GM21528 (cell line): ENCODE measurements around the gene SFRP2.

Experiments
- ATAC-seq: cut with Tn5 transposase; IDR thresholded peaks from one replicate; pipeline ENCODE4 v1.9.1; 2021; ENCODE audit warnings: mild to moderate bottlenecking, moderate library complexity; ENCODE audit not compliant: unreplicated experiment, low FRiP score

Gene SFRP2

GRCh38 chr4:153798901-153799693 is 10.2 kb upstream of the SFRP2 start:
- no peak for ATAC-seq

- ATAC-seq, result no peak
Measured at GRCh38 chr4:153798420-153798819, 9.5 kb upstream of the SFRP2 start.

GRCh38 chr4:153794006-153794405 is 5.1 kb upstream of the SFRP2 start:
- no peak for ATAC-seq

GRCh38 chr4:153792618-153793247 is 3.9 kb upstream of the SFRP2 start:
- ATAC-seq, result no peak

GRCh38 chr4:153791746-153792617 is 3.1 kb upstream of the SFRP2 start:
- ATAC-seq, result no peak

- ATAC-seq, result no peak
Measured at GRCh38 chr4:153790962-153791551, 2.2 kb upstream of the SFRP2 start.

- ATAC-seq, result no peak
Measured at GRCh38 chr4:153790500-153790865, 1.6 kb upstream of the SFRP2 start.

GRCh38 chr4:153789741-153790499 is 1.0 kb upstream of the SFRP2 start:
- ATAC-seq, result no peak

- ATAC-seq, result no peak
Measured at GRCh38 chr4:153788051-153788412, 851 bp downstream of the SFRP2 start.

GRCh38 chr4:153787575-153787974 is 1.3 kb downstream of the SFRP2 start:
- no peak for ATAC-seq

GRCh38 chr4:153787061-153787560 is 1.8 kb downstream of the SFRP2 start:
- no peak for ATAC-seq

GRCh38 chr4:153785910-153786721 is 2.8 kb downstream of the SFRP2 start:
- no peak for ATAC-seq

GRCh38 chr4:153784166-153784699 is 4.7 kb downstream of the SFRP2 start:
- ATAC-seq, result no peak

- no peak for ATAC-seq
Measured at GRCh38 chr4:153782581-153782980, 6.3 kb downstream of the SFRP2 start.

- ATAC-seq, result no peak
Measured at GRCh38 chr4:153781717-153782416, 7.0 kb downstream of the SFRP2 start.

GRCh38 chr4:153781280-153781679 is 7.6 kb downstream of the SFRP2 start:
- ATAC-seq, result no peak

GRCh38 chr4:153780876-153781275 is 8.0 kb downstream of the SFRP2 start:
- peak; percentile 82 for ATAC-seq

- ATAC-seq, result no peak
Measured at GRCh38 chr4:153780221-153780620, 8.7 kb downstream of the SFRP2 start.
